Liver (tissue), 9 donors: ENCODE results near the gene KCNJ18. TPM values are rescaled to one million over a fixed set of nuclear protein-coding genes. Genes with fewer than 3 reads are reported as not detected.
"Not testable (repeated sequence)": the region's sequence is repeated elsewhere in the genome, so short reads cannot be mapped to it uniquely, and the experiment has no call there.

ENCODE experiments used
- DNase-seq: peaks from one replicate; pipeline ENCODE4 v3.0.0-alpha.2; 2017; ENCODE audit warnings: low spot score
- H3K27ac ChIP-seq, 2 donors: one replicate each; pipeline ENCODE4 v1.7.0; 2013; ENCODE audit warnings: inconsistent platforms in 2 of 2, low read length in 2 of 2, control low read depth in 1 of 2, low read depth in 1 of 2, mild to moderate bottlenecking in 1 of 2
- H3K27me3 ChIP-seq, 4 donors: one replicate each; pipeline versions ENCODE4 v1.6.1 to v1.7.0; 2013; ENCODE audit warnings: low read length in 3 of 4, inconsistent platforms in 1 of 4, mild to moderate bottlenecking in 1 of 4, moderate library complexity in 1 of 4; ENCODE audit not compliant: control insufficient read depth in 4 of 4, insufficient read depth in 4 of 4
- H3K36me3 ChIP-seq, 4 donors: one replicate each; pipeline versions ENCODE4 v1.6.1 to v1.7.0; 2013; ENCODE audit warnings: low read length in 3 of 4, mild to moderate bottlenecking in 3 of 4, low read depth in 1 of 4, moderate library complexity in 1 of 4; ENCODE audit not compliant: control insufficient read depth in 4 of 4, insufficient read depth in 3 of 4
- H3K4me1 ChIP-seq, 4 donors: one replicate each; pipeline versions ENCODE4 v1.6.1 to v1.7.0; 2013; ENCODE audit warnings: low read length in 3 of 4, mild to moderate bottlenecking in 3 of 4, moderate library complexity in 1 of 4; ENCODE audit not compliant: control insufficient read depth in 4 of 4, insufficient read depth in 4 of 4
- H3K4me3 ChIP-seq, 3 donors: one replicate each; pipeline versions ENCODE4 v1.6.1 to v1.7.0; 2013; ENCODE audit warnings: low read length in 3 of 3, control low read depth in 1 of 3, low read depth in 1 of 3, mild to moderate bottlenecking in 1 of 3
- H3K9ac ChIP-seq, 2 donors: one replicate each; pipeline ENCODE4 v1.7.0; 2013; ENCODE audit warnings: low read length in 2 of 2, mild to moderate bottlenecking in 2 of 2, moderate library complexity in 2 of 2, control low read depth in 1 of 2, low read depth in 1 of 2
- H3K9me3 ChIP-seq, 4 donors: one replicate each; pipeline versions ENCODE4 v1.6.1 to v1.7.0; 2013; ENCODE audit warnings: low read length in 3 of 4; ENCODE audit not compliant: control insufficient read depth in 4 of 4
- EGR1 ChIP-seq, 2 donors: IDR thresholded peaks; 2 replicates each; pipeline ENCODE4 v1.6.1; 2016 to 2018; ENCODE audit warnings: antibody characterized with exemption in 2 of 2, low read depth in 2 of 2
- FOXA2 ChIP-seq: IDR thresholded peaks from 2 replicates; pipeline ENCODE4 v1.6.1; 2016; ENCODE audit warnings: antibody characterized with exemption
- HNF4A ChIP-seq, 2 donors: conservative IDR thresholded peaks; 2 replicates each; pipeline ENCODE4 v1.6.1; 2016; ENCODE audit warnings: antibody characterized with exemption in 2 of 2, mild to moderate bottlenecking in 2 of 2
- HNF4G ChIP-seq: IDR thresholded peaks from 2 replicates; pipeline ENCODE4 v1.6.1; 2016; ENCODE audit warnings: antibody characterized with exemption
- RXRA ChIP-seq, 2 donors: IDR thresholded peaks; 2 replicates each; pipeline ENCODE4 v1.6.1; 2017 to 2018; ENCODE audit warnings: antibody characterized with exemption in 2 of 2, mild to moderate bottlenecking in 1 of 2
- TAF1 ChIP-seq: conservative IDR thresholded peaks from 2 replicates; pipeline ENCODE4 v1.6.1; 2016; ENCODE audit warnings: antibody characterized with exemption, mild to moderate bottlenecking
- YY1 ChIP-seq: IDR thresholded peaks from 2 replicates; pipeline ENCODE4 v1.6.1; 2016; ENCODE audit warnings: antibody characterized with exemption, mild to moderate bottlenecking
- WGBS: extraction: QIAGEN DNeasy Blood & Tissue Kit; methylation state at CpG from one replicate; pipeline ENCODE4 v1.1.7; 2013; 5-methylcytosine and 5-hydroxymethylcytosine counted together
- polyA plus RNA-seq, 2 donors: library from polyadenylated mRNA; stranded (reverse) in 1 of 2; unstranded in 1 of 2; fragments of 200-250 nt in 1 of 2; fragments of >200 nt in 1 of 2; fragmentation: Nextera tagmentation in 1 of 2; extraction: Ambion mirVana in 1 of 2; gene quantifications; one replicate each; pipeline versions ENCODE4 v1.2.1 to v1.2.3, GENCODE V29; 2013 to 2015
- total RNA-seq, 2 donors: library from RNA; depleted of rRNA; stranded (reverse); fragments of >200 nt; gene quantifications; one replicate each; pipeline ENCODE4 v1.2.3, GENCODE V29; 2014
- TF ChIP-seq, protein P1 (sequence below): IDR thresholded peaks from 2 replicates; pipeline ENCODE4 v1.6.1; 2016; ENCODE audit warnings: antibody characterized with exemption
- TF ChIP-seq, protein P2 (sequence below): IDR thresholded peaks from 2 replicates; pipeline ENCODE4 v1.6.1; 2016; ENCODE audit warnings: antibody characterized with exemption
- TF ChIP-seq, protein P3 (sequence below): fragments of 150-350 bp; IDR thresholded peaks from 2 replicates; pipeline ENCODE4 v1.5.1; 2017; ENCODE audit warnings: improper control_type of control experiment, low read depth, low read length; ENCODE audit not compliant: missing input control
- TF ChIP-seq, protein P4 (sequence below): IDR thresholded peaks from 2 replicates; pipeline ENCODE4 v1.6.1; 2016; ENCODE audit warnings: antibody characterized with exemption
- TF ChIP-seq, protein P5 (sequence below): IDR thresholded peaks from 2 replicates; pipeline ENCODE4 v1.6.1; 2016; ENCODE audit warnings: antibody characterized with exemption, mild to moderate bottlenecking
- donor health status: healthy.
- donor health status: healthy.
- donor health status: healthy.
- donor health status: healthy.
- donor health status: healthy.

Gene KCNJ18
- total and polyA plus RNA-seq, 4 donors = not detected

DNA sequence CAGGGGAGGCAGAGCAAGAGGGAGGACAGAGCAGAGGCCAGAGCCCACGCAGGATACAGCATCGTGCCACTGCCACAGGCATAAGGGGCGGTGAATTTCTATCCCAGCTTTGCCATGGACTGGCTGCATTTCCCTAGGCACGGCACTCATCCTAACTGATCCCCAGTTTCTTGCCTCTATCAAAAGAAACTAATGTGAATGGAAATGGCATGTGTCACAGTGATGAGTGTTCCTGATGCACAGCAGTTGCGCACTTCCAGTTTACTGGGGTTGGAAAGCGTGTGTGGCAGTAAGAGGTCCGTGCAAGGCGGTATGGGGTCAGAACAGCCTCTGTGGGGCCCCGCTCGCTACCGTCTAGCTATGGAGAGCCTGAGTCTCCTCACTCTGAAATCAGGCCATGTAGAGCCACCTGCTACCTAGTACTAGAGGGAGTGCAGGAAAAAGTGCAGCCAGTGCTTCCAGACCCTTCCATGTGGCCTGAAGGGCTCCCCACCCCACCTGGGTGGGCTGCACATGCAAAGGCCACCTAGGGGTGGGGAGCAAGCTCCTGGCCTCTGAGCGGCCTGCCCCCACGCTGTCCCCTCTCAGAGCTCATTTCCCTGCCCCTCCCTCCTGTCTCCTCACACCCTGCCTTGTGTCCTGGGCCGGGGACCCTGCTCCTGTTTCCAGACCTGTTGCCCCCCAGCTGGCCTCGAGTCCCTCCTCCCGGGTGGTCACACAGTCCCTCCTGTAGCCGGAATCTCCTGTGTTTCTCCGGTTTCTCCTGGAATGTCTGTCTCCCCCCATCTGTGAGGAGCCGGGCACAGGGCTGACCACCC is 5.0 kb upstream of the KCNJ18 start:
- 73% methylated on average over 19 of the region's 19 CpGs for WGBS
- peaks cover 0 to 3% (median 0%) of the 10 kb centered on the region in 4 donors for H3K27me3 ChIP-seq
- DNase-seq = no peak
- H3K27ac ChIP-seq = no peak overlapping the region
- no peak overlapping the region for H3K4me3 ChIP-seq
- H3K36me3 ChIP-seq = no peaks in the 10 kb centered on the region
- TF ChIP-seq, protein P1, sequence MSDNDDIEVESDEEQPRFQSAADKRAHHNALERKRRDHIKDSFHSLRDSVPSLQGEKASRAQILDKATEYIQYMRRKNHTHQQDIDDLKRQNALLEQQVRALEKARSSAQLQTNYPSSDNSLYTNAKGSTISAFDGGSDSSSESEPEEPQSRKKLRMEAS = no peak
- TF ChIP-seq RXRA (IDR thresholded peaks at IDR 0.05) (no peak), YY1 (no peak), FOXA2 (no peak), HNF4G (no peak), HNF4A (conservative IDR thresholded peaks at IDR 0.05) (no peak)
- TF ChIP-seq, protein P2, sequence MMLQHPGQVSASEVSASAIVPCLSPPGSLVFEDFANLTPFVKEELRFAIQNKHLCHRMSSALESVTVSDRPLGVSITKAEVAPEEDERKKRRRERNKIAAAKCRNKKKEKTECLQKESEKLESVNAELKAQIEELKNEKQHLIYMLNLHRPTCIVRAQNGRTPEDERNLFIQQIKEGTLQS = no peak
- TF ChIP-seq, protein P3, sequence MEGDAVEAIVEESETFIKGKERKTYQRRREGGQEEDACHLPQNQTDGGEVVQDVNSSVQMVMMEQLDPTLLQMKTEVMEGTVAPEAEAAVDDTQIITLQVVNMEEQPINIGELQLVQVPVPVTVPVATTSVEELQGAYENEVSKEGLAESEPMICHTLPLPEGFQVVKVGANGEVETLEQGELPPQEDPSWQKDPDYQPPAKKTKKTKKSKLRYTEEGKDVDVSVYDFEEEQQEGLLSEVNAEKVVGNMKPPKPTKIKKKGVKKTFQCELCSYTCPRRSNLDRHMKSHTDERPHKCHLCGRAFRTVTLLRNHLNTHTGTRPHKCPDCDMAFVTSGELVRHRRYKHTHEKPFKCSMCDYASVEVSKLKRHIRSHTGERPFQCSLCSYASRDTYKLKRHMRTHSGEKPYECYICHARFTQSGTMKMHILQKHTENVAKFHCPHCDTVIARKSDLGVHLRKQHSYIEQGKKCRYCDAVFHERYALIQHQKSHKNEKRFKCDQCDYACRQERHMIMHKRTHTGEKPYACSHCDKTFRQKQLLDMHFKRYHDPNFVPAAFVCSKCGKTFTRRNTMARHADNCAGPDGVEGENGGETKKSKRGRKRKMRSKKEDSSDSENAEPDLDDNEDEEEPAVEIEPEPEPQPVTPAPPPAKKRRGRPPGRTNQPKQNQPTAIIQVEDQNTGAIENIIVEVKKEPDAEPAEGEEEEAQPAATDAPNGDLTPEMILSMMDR = no peak
- TF ChIP-seq, protein P4, sequence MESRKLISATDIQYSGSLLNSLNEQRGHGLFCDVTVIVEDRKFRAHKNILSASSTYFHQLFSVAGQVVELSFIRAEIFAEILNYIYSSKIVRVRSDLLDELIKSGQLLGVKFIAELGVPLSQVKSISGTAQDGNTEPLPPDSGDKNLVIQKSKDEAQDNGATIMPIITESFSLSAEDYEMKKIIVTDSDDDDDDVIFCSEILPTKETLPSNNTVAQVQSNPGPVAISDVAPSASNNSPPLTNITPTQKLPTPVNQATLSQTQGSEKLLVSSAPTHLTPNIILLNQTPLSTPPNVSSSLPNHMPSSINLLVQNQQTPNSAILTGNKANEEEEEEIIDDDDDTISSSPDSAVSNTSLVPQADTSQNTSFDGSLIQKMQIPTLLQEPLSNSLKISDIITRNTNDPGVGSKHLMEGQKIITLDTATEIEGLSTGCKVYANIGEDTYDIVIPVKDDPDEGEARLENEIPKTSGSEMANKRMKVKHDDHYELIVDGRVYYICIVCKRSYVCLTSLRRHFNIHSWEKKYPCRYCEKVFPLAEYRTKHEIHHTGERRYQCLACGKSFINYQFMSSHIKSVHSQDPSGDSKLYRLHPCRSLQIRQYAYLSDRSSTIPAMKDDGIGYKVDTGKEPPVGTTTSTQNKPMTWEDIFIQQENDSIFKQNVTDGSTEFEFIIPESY = no peak
- no peaks in the 10 kb centered on the region for H3K4me1 ChIP-seq
- H3K9ac ChIP-seq = no peak overlapping the region
- H3K9me3 ChIP-seq = no peaks in the 10 kb centered on the region

DNA sequence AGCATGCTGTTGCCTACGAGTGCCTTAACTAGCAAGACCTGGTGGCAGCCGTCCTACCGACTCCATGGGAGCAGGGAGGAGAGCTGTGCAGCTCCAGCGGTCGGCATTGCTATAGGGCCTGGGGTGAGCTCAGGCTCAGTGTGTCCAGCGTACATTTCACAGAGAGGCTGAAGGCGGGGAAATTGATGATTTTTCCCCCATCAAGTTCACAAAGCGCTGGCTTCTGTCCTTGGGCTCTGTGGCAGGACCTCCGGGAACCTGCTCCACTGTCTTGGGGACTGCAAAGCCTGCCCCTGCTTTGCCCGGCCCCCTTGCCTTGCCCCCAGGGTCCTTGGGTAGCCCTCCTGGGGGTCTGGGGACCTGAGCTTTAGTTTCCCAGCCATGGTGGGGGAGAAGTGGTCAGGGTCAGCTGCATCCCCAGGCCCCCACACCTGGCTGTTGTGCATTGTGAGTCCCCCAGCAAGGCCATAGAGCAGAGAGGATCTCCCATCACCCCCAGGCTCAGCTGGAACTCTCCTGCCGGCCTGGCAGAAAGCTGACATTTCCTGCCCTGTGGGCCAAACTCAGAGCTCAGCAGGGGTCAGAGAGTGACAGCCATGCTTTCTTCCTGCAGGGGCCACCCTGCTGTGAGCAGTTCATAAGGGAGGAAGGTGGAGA is 3.9 kb upstream of the KCNJ18 start:
- no peaks in the 10 kb centered on the region for H3K4me1 ChIP-seq
- peaks cover 0 to 3% (median 0%) of the 10 kb centered on the region in 4 donors for H3K27me3 ChIP-seq
- no peaks in the 10 kb centered on the region for H3K36me3 ChIP-seq
- H3K9me3 ChIP-seq = no peaks in the 10 kb centered on the region
- no peak overlapping the region for H3K4me3 ChIP-seq
- DNase-seq = no peak
- H3K27ac ChIP-seq = no peak overlapping the region
- TF ChIP-seq, protein P1 = no peak
- TF ChIP-seq TAF1 (no peak), EGR1 (IDR thresholded peaks at IDR 0.05; ENCODE audit: low read depth in 2 of 2) (no peak)
- WGBS = 74% methylated on average over 11 of the region's 11 CpGs
- H3K9ac ChIP-seq = no peak overlapping the region

DNA sequence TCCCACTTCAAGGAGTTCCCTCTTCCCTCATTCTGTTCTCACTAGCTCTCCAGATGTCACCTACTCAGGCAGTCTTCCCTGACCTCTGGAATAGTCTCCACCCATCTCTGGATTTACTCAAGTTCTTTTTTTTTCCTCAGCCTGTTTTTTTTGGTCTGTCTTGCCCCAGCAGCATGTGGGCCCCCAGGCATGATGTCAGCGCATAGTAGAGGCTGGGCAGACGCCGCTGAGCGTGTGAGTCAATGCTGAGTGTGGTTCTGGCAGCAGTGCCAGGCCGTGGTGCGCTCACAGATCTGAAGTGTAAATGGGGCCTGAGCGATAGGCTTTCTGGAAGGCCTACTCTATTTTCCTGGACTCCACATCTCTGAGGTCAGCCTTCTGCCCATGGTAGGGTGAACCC is 2.7 kb upstream of the KCNJ18 start:
- Histone ChIP-seq H3K9me3 (no peaks in the 10 kb centered on the region), H3K4me3 (no peak overlapping the region), H3K9ac (no peak overlapping the region), H3K36me3 (no peaks in the 10 kb centered on the region), H3K27me3 (peaks cover 0 to 3% (median 0%) of the 10 kb centered on the region in 4 donors), H3K4me1 (no peaks in the 10 kb centered on the region), H3K27ac (no peak overlapping the region)
- WGBS = 86% methylated on average over 7 of the region's 7 CpGs
- DNase-seq = no peak
- TF ChIP-seq RXRA (IDR thresholded peaks at IDR 0.05) (no peak), YY1 (no peak)
- TF ChIP-seq, protein P5, sequence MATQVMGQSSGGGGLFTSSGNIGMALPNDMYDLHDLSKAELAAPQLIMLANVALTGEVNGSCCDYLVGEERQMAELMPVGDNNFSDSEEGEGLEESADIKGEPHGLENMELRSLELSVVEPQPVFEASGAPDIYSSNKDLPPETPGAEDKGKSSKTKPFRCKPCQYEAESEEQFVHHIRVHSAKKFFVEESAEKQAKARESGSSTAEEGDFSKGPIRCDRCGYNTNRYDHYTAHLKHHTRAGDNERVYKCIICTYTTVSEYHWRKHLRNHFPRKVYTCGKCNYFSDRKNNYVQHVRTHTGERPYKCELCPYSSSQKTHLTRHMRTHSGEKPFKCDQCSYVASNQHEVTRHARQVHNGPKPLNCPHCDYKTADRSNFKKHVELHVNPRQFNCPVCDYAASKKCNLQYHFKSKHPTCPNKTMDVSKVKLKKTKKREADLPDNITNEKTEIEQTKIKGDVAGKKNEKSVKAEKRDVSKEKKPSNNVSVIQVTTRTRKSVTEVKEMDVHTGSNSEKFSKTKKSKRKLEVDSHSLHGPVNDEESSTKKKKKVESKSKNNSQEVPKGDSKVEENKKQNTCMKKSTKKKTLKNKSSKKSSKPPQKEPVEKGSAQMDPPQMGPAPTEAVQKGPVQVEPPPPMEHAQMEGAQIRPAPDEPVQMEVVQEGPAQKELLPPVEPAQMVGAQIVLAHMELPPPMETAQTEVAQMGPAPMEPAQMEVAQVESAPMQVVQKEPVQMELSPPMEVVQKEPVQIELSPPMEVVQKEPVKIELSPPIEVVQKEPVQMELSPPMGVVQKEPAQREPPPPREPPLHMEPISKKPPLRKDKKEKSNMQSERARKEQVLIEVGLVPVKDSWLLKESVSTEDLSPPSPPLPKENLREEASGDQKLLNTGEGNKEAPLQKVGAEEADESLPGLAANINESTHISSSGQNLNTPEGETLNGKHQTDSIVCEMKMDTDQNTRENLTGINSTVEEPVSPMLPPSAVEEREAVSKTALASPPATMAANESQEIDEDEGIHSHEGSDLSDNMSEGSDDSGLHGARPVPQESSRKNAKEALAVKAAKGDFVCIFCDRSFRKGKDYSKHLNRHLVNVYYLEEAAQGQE = no peak

DNA sequence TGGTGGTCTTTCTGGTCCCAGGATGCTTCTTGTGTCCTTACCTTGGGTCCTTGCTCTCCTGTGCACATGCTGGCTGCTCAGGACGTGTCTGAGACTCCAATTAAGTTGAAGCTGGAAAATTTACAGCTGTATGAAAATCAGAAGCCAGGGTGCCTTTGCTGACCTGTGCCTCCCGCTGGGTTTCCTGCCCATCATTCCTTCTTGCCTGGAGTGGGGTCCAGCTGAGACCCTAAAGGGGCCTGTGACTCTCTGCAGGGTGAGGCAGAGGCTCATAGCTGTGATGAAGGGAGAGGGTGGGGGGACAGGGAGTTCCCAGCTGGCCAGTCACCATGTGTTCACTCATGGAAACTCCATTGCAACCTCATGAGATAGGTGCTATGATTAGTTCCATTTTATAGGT is 1.5 kb upstream of the KCNJ18 start:
- H3K4me3 ChIP-seq, H3K27ac ChIP-seq, H3K27me3 ChIP-seq, H3K9me3 ChIP-seq, DNase-seq, H3K9ac ChIP-seq, H3K4me1 ChIP-seq, H3K36me3 ChIP-seq: not testable (repeated sequence)
- WGBS = 60% methylated on average over 2 of the region's 2 CpGs
